Heart left ventricle (tissue), 16 donors: Measurements from ENCODE around the gene RTEL1. TPM values are rescaled to one million over a fixed set of nuclear protein-coding genes. Genes with fewer than 3 reads are reported as not detected.

Experiments
- ATAC-seq, 4 donors: fragments of 200-7000 bp; cut with Tn5 transposase; one replicate each; pipeline ENCODE4 v1.9.1; 2020 to 2022; ENCODE audit warnings: moderate library complexity in 4 of 4, mild to moderate bottlenecking in 3 of 4, moderate number of reproducible peaks in 1 of 4
- DNase-seq, 5 donors: peaks; one replicate each; pipeline ENCODE4 v3.0.0-alpha.2; 2020
- H3K27ac ChIP-seq, 12 donors: fragments of 200-600 bp; sonication (generic) in 4 of 12; one replicate each; pipeline versions ENCODE4 v1.5.0 to v1.8.0; 2016 to 2022; ENCODE audit warnings: mild to moderate bottlenecking in 2 of 12
- H3K27me3 ChIP-seq, 9 donors: fragments of 200-600 bp; sonication (generic) in 2 of 9; one replicate each; pipeline versions ENCODE4 v1.5.1 to v1.8.0; 2016 to 2022; ENCODE audit warnings: mild to moderate bottlenecking in 3 of 9
- H3K36me3 ChIP-seq, 9 donors: fragments of 200-600 bp; sonication (generic) in 2 of 9; one replicate each; pipeline versions ENCODE4 v1.5.0 to v1.8.0; 2018 to 2022; ENCODE audit warnings: mild to moderate bottlenecking in 2 of 9
- H3K4me1 ChIP-seq, 12 donors: fragments of 200-600 bp; sonication (generic) in 4 of 12; one replicate each; pipeline versions ENCODE4 v1.5.0 to v1.8.0; 2016 to 2022; ENCODE audit warnings: mild to moderate bottlenecking in 3 of 12
- H3K4me3 ChIP-seq, 12 donors: fragments of 200-600 bp; sonication (generic) in 4 of 12; one replicate each; pipeline versions ENCODE4 v1.5.0 to v1.8.0; 2017 to 2022; ENCODE audit warnings: mild to moderate bottlenecking in 9 of 12, moderate library complexity in 4 of 12
- H3K9me3 ChIP-seq, 12 donors: fragments of 200-600 bp; sonication (generic) in 4 of 12; one replicate each; pipeline versions ENCODE4 v1.5.0 to v1.8.0; 2016 to 2022; ENCODE audit warnings: mild to moderate bottlenecking in 1 of 12
- POLR2A ChIP-seq, 2 donors: fragments of 450-650 bp; IDR thresholded peaks; one replicate each; pipeline ENCODE4 v1.6.1; 2017; ENCODE audit warnings: antibody characterized with exemption in 2 of 2, mild to moderate bottlenecking in 2 of 2, moderate library complexity in 2 of 2
- WGBS, 4 donors: extraction: QIAGEN DNeasy Blood & Tissue Kit in 2 of 4; methylation state at CpG; one replicate each; pipeline versions ENCODE4 v1.1.5 to v1.1.7; 2013 to 2018; 5-methylcytosine and 5-hydroxymethylcytosine counted together
- intact Hi-C, 10 donors: fragments of 100-400 bp; cut with DNase I; formaldehyde crosslinking; loops; one replicate each; pipeline versions ENCODE4 v1.11.1 to v1.14.2; 2022
- polyA plus RNA-seq, 2 donors: library from polyadenylated mRNA; stranded (reverse); fragments of 200-250 nt; gene quantifications; one replicate each; pipeline ENCODE4 v1.2.3, GENCODE V29; 2013
- total RNA-seq, 9 donors: library from RNA; depleted of rRNA in 2 of 9; stranded (reverse); fragments of >200 nt in 2 of 9; fragmentation: NEBNext Ultra II Directional in 3 of 9; extraction: Animal tissue kit (Norgen Biotek cat#: 25700) in 3 of 9; gene quantifications; one replicate each; pipeline versions ENCODE4 v1.1.0 to v1.2.4, GENCODE V29; 2016 to 2023
- TF ChIP-seq, protein P1 (sequence below), 12 donors: fragments of 200-600 bp; sonication (generic) in 4 of 12; IDR thresholded peaks; one replicate each; pipeline versions ENCODE4 v1.5.0 to v1.8.0; 2018 to 2022; ENCODE audit warnings: antibody characterized with exemption in 12 of 12, mild to moderate bottlenecking in 5 of 12
- donor health status: ischemic (EF 13 %, LVEDD 7.1; RV severe dilation, severe dysfunction).
- donor health status: healthy with polysubstance abuse.
- donor health status: DM: no; HTN: yes; CAD: no.
- donor health status: DM: no; HTN: no; CAD: no.
- donor health status: ischemic (EF 25% LVEDD 6.9; RV normal size, moderate dysfunction).
- donor health status: ischemic (EF 25% LVEDD 5.7; RV mildly dilated, moderate dysfunction).
- donor health status: healthy.
- donor health status: DM: yes; HTN: yes; CAD: no.
- donor health status: ischemic (EF 35%, LVEDD 5.7; RV mildly dilated, moderate dysfunction).
- donor health status: nonischemic (EF 11% LVEDD 7.7; RV severe dilation, severe dysfunction).
- donor health status: DM: yes; HTN: yes; CAD: no.
- donor health status: PGD.
- donor health status: ischemic (EF 29% LVEDD 5.4; RV normal size, mild dysfunction).
- donor health status: nonischemic (EF 23%, LVEDD 6.1; RV moderate dilation, normal function).

The RTEL1 gene
- total and polyA plus RNA-seq, 11 donors: 3.0 to 17.8 (median 9.6) TPM

- H3K36me3 ChIP-seq: peaks cover 0 to 44% (median 31%) of the 10 kb centered on the region in 9 donors
- no peaks in the 10 kb centered on the region for H3K9me3 ChIP-seq
- H3K27me3 ChIP-seq: no peaks in the 10 kb centered on the region
- intact Hi-C loops: loop anchor here in 2 of 10 donors (5.0 to 10.0 kb wide), 2 partner anchors 34 to 244 kb away; partner anchors contain the start of genes ABHD16B (in 1 of the 2) and TPD52L2 (in 1 of the 2)
- H3K27ac ChIP-seq: no peak overlapping the region
- no peak overlapping the region for H3K4me3 ChIP-seq
- TF ChIP-seq POLR2A (IDR thresholded peaks at IDR 0.05): no peak
- TF ChIP-seq, protein P1, sequence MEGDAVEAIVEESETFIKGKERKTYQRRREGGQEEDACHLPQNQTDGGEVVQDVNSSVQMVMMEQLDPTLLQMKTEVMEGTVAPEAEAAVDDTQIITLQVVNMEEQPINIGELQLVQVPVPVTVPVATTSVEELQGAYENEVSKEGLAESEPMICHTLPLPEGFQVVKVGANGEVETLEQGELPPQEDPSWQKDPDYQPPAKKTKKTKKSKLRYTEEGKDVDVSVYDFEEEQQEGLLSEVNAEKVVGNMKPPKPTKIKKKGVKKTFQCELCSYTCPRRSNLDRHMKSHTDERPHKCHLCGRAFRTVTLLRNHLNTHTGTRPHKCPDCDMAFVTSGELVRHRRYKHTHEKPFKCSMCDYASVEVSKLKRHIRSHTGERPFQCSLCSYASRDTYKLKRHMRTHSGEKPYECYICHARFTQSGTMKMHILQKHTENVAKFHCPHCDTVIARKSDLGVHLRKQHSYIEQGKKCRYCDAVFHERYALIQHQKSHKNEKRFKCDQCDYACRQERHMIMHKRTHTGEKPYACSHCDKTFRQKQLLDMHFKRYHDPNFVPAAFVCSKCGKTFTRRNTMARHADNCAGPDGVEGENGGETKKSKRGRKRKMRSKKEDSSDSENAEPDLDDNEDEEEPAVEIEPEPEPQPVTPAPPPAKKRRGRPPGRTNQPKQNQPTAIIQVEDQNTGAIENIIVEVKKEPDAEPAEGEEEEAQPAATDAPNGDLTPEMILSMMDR (IDR thresholded peaks at IDR 0.05): no peak
- DNase-seq (peak in 1 of 5 donors; percentile 16), ATAC-seq (no peak)
- WGBS, 4 donors: 86 to 90% (median 87%) methylated on average over 8 of the region's 8 CpGs
- peaks cover 0 to 10% (median 4%) of the 10 kb centered on the region in 12 donors for H3K4me1 ChIP-seq
Measured at GRCh38 chr20:63620991-63621390, 37.1 kb upstream of the RTEL1 start.

GRCh38 chr20:63622096-63622495 is 36.0 kb upstream of the RTEL1 start:
- Histone ChIP-seq H3K36me3 (peaks cover 0 to 33% (median 21%) of the 10 kb centered on the region in 9 donors), H3K9me3 (no peaks in the 10 kb centered on the region), H3K4me1 (peaks cover 0 to 11% (median 4%) of the 10 kb centered on the region in 12 donors), H3K27ac (no peak overlapping the region), H3K27me3 (no peaks in the 10 kb centered on the region), H3K4me3 (no peak overlapping the region)
- no peak for TF ChIP-seq POLR2A (IDR thresholded peaks at IDR 0.05)
- TF ChIP-seq, protein P1 (IDR thresholded peaks at IDR 0.05): no peak
- DNase-seq (peak in 2 of 5 donors; percentile 2 to 14), ATAC-seq (no peak)
- WGBS, 4 donors: 85 to 93% (median 92%) methylated on average over 4 of the region's 4 CpGs
- intact Hi-C loops: loop anchor here in 2 of 10 donors (5.0 to 10.0 kb wide), 2 partner anchors 35 to 243 kb away; partner anchors contain the start of genes ABHD16B (in 1 of the 2) and TPD52L2 (in 1 of the 2)

- H3K27me3 ChIP-seq: no peaks in the 10 kb centered on the region
- peaks cover 0 to 11% (median 5%) of the 10 kb centered on the region in 12 donors for H3K4me1 ChIP-seq
- H3K36me3 ChIP-seq: peaks cover 0 to 27% (median 15%) of the 10 kb centered on the region in 9 donors
- 94% methylated on average over 14 of the region's 14 CpGs for WGBS, 4 donors
- DNase-seq (peak in 2 of 5 donors; percentile 18 to 33), ATAC-seq (no peak)
- no peaks in the 10 kb centered on the region for H3K9me3 ChIP-seq
- no peak overlapping the region for H3K27ac ChIP-seq
- intact Hi-C loops: loop anchor here in 2 of 10 donors (5.0 to 10.0 kb wide), 2 partner anchors 35 to 242 kb away; partner anchors contain the start of genes ABHD16B (in 1 of the 2) and TPD52L2 (in 1 of the 2)
- no peak overlapping the region for H3K4me3 ChIP-seq
- TF ChIP-seq, protein P1 (IDR thresholded peaks at IDR 0.05): no peak
- TF ChIP-seq POLR2A (IDR thresholded peaks at IDR 0.05): no peak
Measured at GRCh38 chr20:63622732-63623131, 35.4 kb upstream of the RTEL1 start.

GRCh38 chr20:63624486-63624885 is 33.6 kb upstream of the RTEL1 start:
- Histone ChIP-seq H3K9me3 (no peaks in the 10 kb centered on the region), H3K4me3 (no peak overlapping the region), H3K27me3 (no peaks in the 10 kb centered on the region), H3K36me3 (peaks cover 0 to 9% (median 0%) of the 10 kb centered on the region in 9 donors), H3K27ac (no peak overlapping the region), H3K4me1 (peaks cover 0 to 25% (median 13%) of the 10 kb centered on the region in 12 donors)
- peak in 2 of 5 donors; percentile 2 to 20 for DNase-seq
- WGBS, 4 donors: 86 to 92% (median 88%) methylated on average over 15 of the region's 15 CpGs
- intact Hi-C loops: loop anchor here in 2 of 10 donors (5.0 to 10.0 kb wide), 2 partner anchors 37 to 240 kb away; partner anchors contain the start of genes ABHD16B (in 1 of the 2) and TPD52L2 (in 1 of the 2)
- TF ChIP-seq, protein P1 (IDR thresholded peaks at IDR 0.05): no peak
- no peak for TF ChIP-seq POLR2A (IDR thresholded peaks at IDR 0.05)
- ATAC-seq: no peak
